ENCODE measurements around the gene NUP54.

- TF ChIP-seq CTCF (conservative IDR thresholded peaks at IDR 0.05 in 1 of 2, IDR thresholded peaks at IDR 0.05 in 1 of 2; ENCODE audit: low read depth in 1 of 2, low read length in 2 of 2) = no peak
- no peak for TF ChIP-seq EZH2 (IDR thresholded peaks at IDR 0.05; ENCODE audit: low read length, missing control alignments)
Observed at GRCh38 chr4:76168688-76169087, 20.5 kb upstream of the NUP54 start.
